ENCODE measurements around the gene RASIP1. TPM values are rescaled to one million over a fixed set of nuclear protein-coding genes. Genes with fewer than 3 reads are reported as not detected.

The RASIP1 gene
- total and polyA plus RNA-seq, 11 donors: 10.0 to 28.1 (median 15.3) TPM

- intact Hi-C loops (cut with DNase I): loop anchor here in 1 of 10 donors (10.0 kb wide), 1 partner anchor 52 kb away; the partner anchor contains the start of gene NTN5
- Histone ChIP-seq H3K4me1 (peaks cover 5 to 38% (median 20%) of the 10 kb centered on the region in 12 donors), H3K9me3 (peaks cover 0 to 7% (median 0%) of the 10 kb centered on the region in 12 donors), H3K4me3 (no peak overlapping the region), H3K36me3 (peaks cover 0 to 76% (median 19%) of the 10 kb centered on the region in 9 donors), H3K27me3 (peaks cover 0 to 4% (median 0%) of the 10 kb centered on the region in 9 donors), H3K27ac (peak overlapping the region; percentile 80 to 97 (median 89))
- TF ChIP-seq, protein P1, sequence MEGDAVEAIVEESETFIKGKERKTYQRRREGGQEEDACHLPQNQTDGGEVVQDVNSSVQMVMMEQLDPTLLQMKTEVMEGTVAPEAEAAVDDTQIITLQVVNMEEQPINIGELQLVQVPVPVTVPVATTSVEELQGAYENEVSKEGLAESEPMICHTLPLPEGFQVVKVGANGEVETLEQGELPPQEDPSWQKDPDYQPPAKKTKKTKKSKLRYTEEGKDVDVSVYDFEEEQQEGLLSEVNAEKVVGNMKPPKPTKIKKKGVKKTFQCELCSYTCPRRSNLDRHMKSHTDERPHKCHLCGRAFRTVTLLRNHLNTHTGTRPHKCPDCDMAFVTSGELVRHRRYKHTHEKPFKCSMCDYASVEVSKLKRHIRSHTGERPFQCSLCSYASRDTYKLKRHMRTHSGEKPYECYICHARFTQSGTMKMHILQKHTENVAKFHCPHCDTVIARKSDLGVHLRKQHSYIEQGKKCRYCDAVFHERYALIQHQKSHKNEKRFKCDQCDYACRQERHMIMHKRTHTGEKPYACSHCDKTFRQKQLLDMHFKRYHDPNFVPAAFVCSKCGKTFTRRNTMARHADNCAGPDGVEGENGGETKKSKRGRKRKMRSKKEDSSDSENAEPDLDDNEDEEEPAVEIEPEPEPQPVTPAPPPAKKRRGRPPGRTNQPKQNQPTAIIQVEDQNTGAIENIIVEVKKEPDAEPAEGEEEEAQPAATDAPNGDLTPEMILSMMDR (IDR thresholded peaks at IDR 0.05): no peak
- ATAC-seq (peak in 1 of 4 donors; percentile 54), DNase-seq (no peak)
- 59 to 75% (median 68%) methylated on average over 2 of the region's 2 CpGs for WGBS, 4 donors
Measured at GRCh38 chr19:48726556-48726955, 13.9 kb downstream of the RASIP1 start.

- WGBS, 4 donors: 37 to 46% (median 41%) methylated on average over 11 of the region's 11 CpGs
- H3K4me3 ChIP-seq: peak overlapping the region in 4 of 12 donors; percentile 1 to 22 (median 17)
- peak; percentile 12 to 63 (median 36) for ATAC-seq
- peaks cover 5 to 51% (median 26%) of the 10 kb centered on the region in 12 donors for H3K4me1 ChIP-seq
- H3K36me3 ChIP-seq: peaks cover 0 to 65% (median 19%) of the 10 kb centered on the region in 9 donors
- TF ChIP-seq POLR2A (IDR thresholded peaks at IDR 0.05): no peak
- TF ChIP-seq, protein P1 (IDR thresholded peaks at IDR 0.05): no peak
- H3K9me3 ChIP-seq: peaks cover 0 to 7% (median 0%) of the 10 kb centered on the region in 12 donors
- H3K27me3 ChIP-seq: no peaks in the 10 kb centered on the region
- peak overlapping the region; percentile 81 to 97 (median 90) for H3K27ac ChIP-seq
- peak in 4 of 5 donors; percentile 75 to 89 (median 84) for DNase-seq
- intact Hi-C loops (cut with DNase I): loop anchor here in 1 of 10 donors (10.0 kb wide), 1 partner anchor 50 kb away; the partner anchor contains the start of gene NTN5
Measured at GRCh38 chr19:48724796-48725753, 15.3 kb downstream of the RASIP1 start.

DNA sequence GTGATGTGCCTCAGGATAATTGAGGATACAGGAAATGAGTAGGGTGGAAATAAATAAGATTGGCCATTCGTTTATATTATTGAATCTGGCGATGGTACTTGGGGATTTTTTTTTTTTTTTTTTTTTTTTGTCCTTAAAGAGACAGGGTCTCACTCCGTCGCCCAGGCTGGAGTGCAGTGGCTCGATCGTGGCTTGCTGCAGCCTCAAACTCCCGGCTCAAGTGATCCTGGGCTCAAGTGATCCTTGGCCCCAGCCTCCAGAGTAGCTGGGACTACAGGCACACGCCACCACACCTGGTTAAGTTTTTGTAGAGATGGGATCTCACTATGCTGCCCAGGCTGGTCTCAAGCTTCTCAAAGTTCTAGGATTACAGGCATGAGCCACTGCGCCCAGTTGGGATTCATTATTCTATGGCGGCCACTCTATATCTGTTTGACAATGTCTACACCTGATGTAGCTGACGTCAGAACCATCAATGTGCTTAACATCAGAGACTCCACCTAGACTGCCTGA is 18.2 kb downstream of the RASIP1 start:
- Histone ChIP-seq H3K27me3 (no peaks in the 10 kb centered on the region), H3K4me3 (no peak overlapping the region), H3K36me3 (peaks cover 0 to 50% (median 10%) of the 10 kb centered on the region in 9 donors), H3K4me1 (peaks cover 8 to 68% (median 44%) of the 10 kb centered on the region in 12 donors), H3K27ac (no peak overlapping the region), H3K9me3 (peaks cover 0 to 7% (median 0%) of the 10 kb centered on the region in 12 donors)
- TF ChIP-seq, protein P1 (IDR thresholded peaks at IDR 0.05): no peak
- no peak for TF ChIP-seq POLR2A (IDR thresholded peaks at IDR 0.05)
- 81 to 87% (median 83%) methylated on average over 11 of the region's 11 CpGs for WGBS, 4 donors
- no peak for ATAC-seq
- DNase-seq: no peak
- intact Hi-C loops (cut with DNase I): loop anchor here in 1 of 10 donors (10.0 kb wide), 1 partner anchor 47 kb away; the partner anchor contains the start of gene NTN5

Measured in heart left ventricle (tissue), 16 donors.